ENCODE measurements around the gene VPS35. TPM values are rescaled to one million over a fixed set of nuclear protein-coding genes. Genes with fewer than 3 reads are reported as not detected.

VPS35 gene
- total RNA-seq (2022; extraction: Qiagen RNA extraction): 74.1 to 92.2 TPM (median 76.5 TPM) in 5 replicates

DNA sequence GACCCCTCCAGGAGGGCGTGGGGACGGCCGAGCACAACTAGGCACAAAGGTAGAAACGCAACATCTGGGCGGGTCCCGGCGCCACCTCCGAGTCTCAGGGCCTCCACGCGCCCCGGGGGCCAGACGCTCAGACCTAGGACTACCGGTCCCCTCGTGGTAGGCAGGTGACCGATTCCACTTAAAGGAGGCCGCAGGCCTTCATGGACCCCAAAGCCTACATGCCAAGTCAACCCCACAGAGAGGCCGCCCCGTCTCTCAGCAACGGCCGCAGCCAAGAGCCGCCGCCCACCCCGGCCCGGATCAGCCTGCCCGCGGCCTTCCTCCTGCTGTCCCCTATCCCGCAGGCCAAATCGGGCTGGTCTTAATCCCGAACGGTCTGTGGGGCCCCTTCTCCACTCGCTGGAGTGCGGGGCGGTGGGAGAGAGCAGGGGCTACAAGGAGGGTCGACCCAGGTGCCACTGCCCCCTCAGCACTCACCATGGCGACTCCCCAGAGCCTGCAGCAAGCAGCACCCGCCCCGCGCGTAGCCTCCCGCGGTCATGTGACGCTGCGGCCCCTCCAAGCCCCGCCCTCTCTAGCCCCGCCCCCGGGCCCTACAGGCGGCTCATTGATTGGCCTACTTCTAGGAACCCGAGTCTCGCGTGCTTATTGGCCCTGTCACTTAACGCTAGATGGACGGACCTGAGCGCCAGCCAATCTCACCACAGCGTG is at the start of gene VPS35:
Gene VPS35 (minus strand): TSS at position 525 of the 711 bp plus-strand sequence. CDS start 45 bp downstream, at position 480.

GRCh38 chr16:46689365-46690280 is 645 bp upstream of the VPS35 start, which contains the start of gene ORC6:
Gene ORC6 (plus strand): TSS chr16:46689659. CDS start chr16:46689706, 47 bp downstream.

DNA sequence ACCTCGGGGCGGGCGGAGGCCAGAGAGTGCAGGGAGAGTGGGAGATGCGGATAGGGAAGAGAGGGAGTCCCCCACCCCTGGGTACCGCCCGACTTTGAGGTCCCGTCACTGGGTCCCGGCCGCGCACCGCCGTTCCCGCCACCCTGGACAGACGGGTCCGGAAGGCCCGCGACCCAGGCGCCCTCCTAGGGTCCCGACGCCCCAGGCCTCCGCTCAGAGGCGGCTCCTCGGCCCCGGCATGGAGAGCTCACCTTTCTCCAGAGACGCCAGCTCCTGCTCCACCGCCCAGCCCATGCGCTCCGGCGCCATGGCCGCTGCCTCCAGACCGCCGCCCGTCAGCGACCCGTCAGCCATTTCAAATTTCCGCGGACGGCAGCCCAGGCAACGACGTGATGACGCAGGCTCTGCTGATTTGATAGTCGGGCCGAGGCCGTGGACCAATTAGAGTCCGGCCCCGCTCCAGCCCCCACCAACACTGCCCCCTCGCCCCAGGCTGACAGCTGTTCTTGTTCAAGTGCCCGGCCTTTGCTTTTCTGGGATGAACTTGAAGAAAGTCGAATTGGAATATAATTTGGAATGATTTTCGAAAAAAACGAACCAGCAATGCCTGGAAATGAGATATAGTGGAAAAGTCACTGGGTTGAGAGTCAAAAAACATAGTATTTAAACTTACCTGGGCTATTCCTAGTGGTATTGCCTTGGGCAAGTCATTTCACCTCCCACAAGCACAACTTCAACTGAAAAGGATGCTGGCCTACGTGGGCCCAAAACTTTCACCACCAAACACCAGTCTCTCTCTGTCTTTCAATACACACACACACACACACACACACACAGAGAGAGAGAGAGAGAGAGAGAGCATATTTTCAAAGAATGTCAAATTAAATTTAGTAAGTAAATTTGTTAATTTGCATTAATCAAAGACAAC is 67.7 kb downstream of the VPS35 start, which contains the start of gene SHCBP1:
Gene SHCBP1 (minus strand): TSS at position 374 of the 928 bp plus-strand sequence. CDS start 20 bp downstream, at position 354.

Other genes with a start within 250 kb of the VPS35 start
- 30.4 to 40.3 TPM (median 36.0 TPM) in 5 replicates for gene SHCBP1, start 67.8 kb downstream of the VPS35 start, total RNA-seq (2022; extraction: Qiagen RNA extraction)
- 38.1 to 44.3 TPM (median 40.6 TPM) in 5 replicates for gene ORC6, start 481 bp upstream of the VPS35 start, total RNA-seq (2022; extraction: Qiagen RNA extraction)
- gene MYLK3, start 59.2 kb upstream of the VPS35 start, total RNA-seq (2022; extraction: Qiagen RNA extraction): 0.03 to 0.07 TPM (median 0.05 TPM) in 5 replicates
- 5.0 to 8.0 TPM (median 6.5 TPM) in 5 replicates for gene C16orf87, start 142.0 kb upstream of the VPS35 start, total RNA-seq (2022; extraction: Qiagen RNA extraction)
- 10.3 to 13.1 TPM (median 12.3 TPM) in 5 replicates for gene GPT2, start 195.2 kb upstream of the VPS35 start, total RNA-seq (2022; extraction: Qiagen RNA extraction)